ENCODE results near the gene ZNF844.
A peak's percentile ranks its signal among the peaks of the same experiment; 100 is the strongest.

The ZNF844 gene

GRCh38 chr19:12047868-12048267 is 16.7 kb upstream of the ZNF844 start:
- Histone ChIP-seq H3K36me3 (ENCODE audit: control insufficient read depth in 2 of 2, insufficient read depth in 1 of 2, low read length in 2 of 2) (peaks cover 0 to 22% of the 10 kb centered on the region in 2 experiments; a peak in 1 of 3 replicates), H3K4me1 (ENCODE audit: control insufficient read depth, insufficient read depth, low read length) (no peaks in the 10 kb centered on the region), H3K27ac (ENCODE audit: extremely low read depth, low read depth, low read length) (no peak overlapping the region), H3K4me3 (ENCODE audit: low read depth, low read length) (no peak overlapping the region), H3K9me3 (ENCODE audit: control insufficient read depth, insufficient read depth, low read depth, low read length) (no peaks in the 10 kb centered on the region)
- TF ChIP-seq PRDM4 (tag by site-specific recombination; IDR thresholded peaks at IDR 0.05), result no peak
- TF ChIP-seq ZNF529 (tag by site-specific recombination; IDR thresholded peaks at IDR 0.05; ENCODE audit: insufficient replicate concordance), result no peak
- ChIA-PET POLR2A (no interaction called here), CTCF (no interaction called here)

- Histone ChIP-seq H3K4me3 (ENCODE audit: low read depth, low read length) (peak overlapping the region; percentile 61), H3K4me1 (ENCODE audit: control insufficient read depth, insufficient read depth, low read length) (no peaks in the 10 kb centered on the region), H3K9me3 (ENCODE audit: control insufficient read depth, insufficient read depth, low read depth, low read length) (no peaks in the 10 kb centered on the region), H3K36me3 (ENCODE audit: control insufficient read depth in 2 of 2, insufficient read depth in 1 of 2, low read length in 2 of 2) (no peaks in the 10 kb centered on the region), H3K27ac (ENCODE audit: extremely low read depth, low read depth, low read length) (no peak overlapping the region)
- ChIA-PET CTCF (interaction anchor here (0.6 to 1.0 kb wide), 4 partner anchors 65 to 980 kb away, joined by 3 to 4 read pairs (median 3); no protein-coding TSS in a partner anchor), POLR2A (interaction anchor here (0.7 to 1.9 kb wide), 13 partner anchors 9 to 559 kb away, joined by 3 to 35 read pairs (median 4); partner anchors contain the start of genes ZNF136, ZNF20, ZNF433 and ZNF443)
- TF ChIP-seq GFI1B (tag by site-specific recombination; IDR thresholded peaks at IDR 0.05), result no peak
- no peak for TF ChIP-seq BCL11B (tag by site-specific recombination; IDR thresholded peaks at IDR 0.05; ENCODE audit: low read depth)
- TF ChIP-seq ZNF394 (tag by site-specific recombination; IDR thresholded peaks at IDR 0.05; ENCODE audit: borderline replicate concordance), result no peak
- no peak for TF ChIP-seq ZNF174 (tag by site-specific recombination; IDR thresholded peaks at IDR 0.05)
- no peak for TF ChIP-seq ZNF580 (tag by site-specific recombination; IDR thresholded peaks at IDR 0.05)
- no peak for TF ChIP-seq ZNF610 (tag by site-specific recombination; IDR thresholded peaks at IDR 0.05; ENCODE audit: borderline replicate concordance)
- no peak for TF ChIP-seq ZSCAN5A (tag by site-specific recombination; IDR thresholded peaks at IDR 0.05)
- TF ChIP-seq SCRT2 (tag by site-specific recombination; IDR thresholded peaks at IDR 0.05), result no peak
- TF ChIP-seq ZNF248 (tag by site-specific recombination; IDR thresholded peaks at IDR 0.05), result no peak
- TF ChIP-seq PRDM2 (tag by site-specific recombination; IDR thresholded peaks at IDR 0.05; ENCODE audit: borderline replicate concordance), result no peak
- no peak for TF ChIP-seq PRDM10 (tag by site-specific recombination; IDR thresholded peaks at IDR 0.05)
- no peak for TF ChIP-seq ZNF645 (tag by site-specific recombination; IDR thresholded peaks at IDR 0.05)
- TF ChIP-seq MZF1 (tag by site-specific recombination; IDR thresholded peaks at IDR 0.05; ENCODE audit: borderline replicate concordance), result no peak
- TF ChIP-seq ZNF623 (tag by site-specific recombination; IDR thresholded peaks at IDR 0.05), result no peak
- TF ChIP-seq ZNF600 (tag by site-specific recombination; IDR thresholded peaks at IDR 0.05), result no peak
- no peak for TF ChIP-seq ZNF529 (tag by site-specific recombination; IDR thresholded peaks at IDR 0.05; ENCODE audit: insufficient replicate concordance)
Measured at GRCh38 chr19:12052091-12052496, 12.4 kb upstream of the ZNF844 start.
